Measurements from ENCODE around the gene ZNF700.
A peak's percentile ranks its signal among the peaks of the same experiment; 100 is the strongest.

The ZNF700 gene

DNA sequence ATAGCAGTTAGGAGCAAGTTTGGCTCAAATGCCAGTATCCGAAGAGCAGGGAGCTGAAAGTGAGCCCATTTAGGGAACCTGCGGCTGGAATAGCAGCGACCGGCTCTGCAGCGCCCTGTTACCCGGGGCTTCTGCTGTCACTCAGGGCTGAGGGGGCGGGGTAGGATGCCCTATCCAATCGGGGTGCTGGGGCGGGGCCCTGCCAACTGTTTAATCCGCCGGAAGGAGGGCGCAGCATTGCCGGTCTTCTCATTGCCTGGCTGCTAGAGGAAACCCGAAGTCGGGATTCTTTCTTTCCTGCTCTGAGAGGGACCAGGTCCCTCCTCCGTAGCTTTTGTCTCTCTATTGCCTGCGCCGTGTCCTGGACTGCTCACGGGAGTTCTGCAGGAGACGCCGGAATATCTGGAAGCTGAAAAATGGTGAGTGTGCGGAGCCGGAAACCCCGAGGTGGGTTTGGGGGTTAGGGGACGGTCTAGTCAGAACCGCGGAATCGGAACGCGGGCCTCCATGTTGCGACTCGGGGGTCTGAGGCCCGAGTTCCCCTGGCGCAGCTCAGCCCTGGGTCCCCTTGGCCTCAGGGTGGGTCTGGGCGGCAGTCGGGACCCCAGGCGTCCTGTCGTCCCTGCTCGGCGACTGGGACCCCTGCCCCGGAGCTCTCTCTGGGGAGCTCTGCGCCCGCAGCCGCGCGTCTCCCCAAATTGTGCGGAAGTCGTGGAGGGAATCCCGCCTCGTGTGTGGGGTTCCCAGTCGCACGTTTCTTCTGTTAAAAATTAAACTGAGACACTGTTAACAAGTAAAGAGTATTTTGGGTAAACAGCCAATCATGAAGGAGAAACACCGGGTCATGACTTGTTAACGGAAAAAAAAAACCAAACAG lies 62.7 kb downstream of the ZNF700 start:
- peak overlapping the region; percentile 86 for H3K4me3 ChIP-seq (ENCODE audit: low read depth, low read length)
- H3K4me1 ChIP-seq (ENCODE audit: control insufficient read depth, insufficient read depth, low read length): no peaks in the 10 kb centered on the region
- ChIA-PET CTCF (interaction anchor here (0.6 to 4.2 kb wide), 16 partner anchors 10 to 563 kb away, joined by 3 to 29 read pairs (median 4); partner anchors contain the start of genes ZNF20, ZNF491 and ZNF700), POLR2A (interaction anchor here (0.7 to 2.7 kb wide), 9 partner anchors 63 to 249 kb away, joined by 3 to 8 read pairs (median 3); partner anchors contain the start of genes ZNF136, ZNF20, ZNF491 and ZNF69)
- no peaks in the 10 kb centered on the region for H3K9me3 ChIP-seq (ENCODE audit: control insufficient read depth, insufficient read depth, low read depth, low read length)
- H3K27ac ChIP-seq (ENCODE audit: extremely low read depth, low read depth, low read length): no peak overlapping the region
- no peaks in the 10 kb centered on the region for H3K36me3 ChIP-seq (ENCODE audit: control insufficient read depth in 2 of 2, insufficient read depth in 1 of 2, low read length in 2 of 2)
- TF ChIP-seq ZNF24 (tag by site-specific recombination; IDR thresholded peaks at IDR 0.05): peak; percentile 31; the same call in 1 of the 2 replicates
- TF ChIP-seq ZNF777 (tag by site-specific recombination; IDR thresholded peaks at IDR 0.05; ENCODE audit: borderline replicate concordance): no peak
- TF ChIP-seq ZNF510 (tag by site-specific recombination; IDR thresholded peaks at IDR 0.05; ENCODE audit: insufficient replicate concordance): peak; percentile 28
- TF ChIP-seq HOXD13 (CRISPR knock-in tag; IDR thresholded peaks at IDR 0.05; ENCODE audit: borderline replicate concordance): no peak
- TF ChIP-seq ZBTB7A (tag by site-specific recombination; IDR thresholded peaks at IDR 0.05; ENCODE audit: low read depth): 0 out of 2 replicates have a peak, but pooled peaks have one; percentile 70
- TF ChIP-seq ZBTB8A (tag by site-specific recombination; IDR thresholded peaks at IDR 0.05): peak; percentile 58
- TF ChIP-seq ZNF223 (tag by site-specific recombination; IDR thresholded peaks at IDR 0.05): 0 out of 2 replicates have a peak, but pooled peaks have one; percentile 53
- TF ChIP-seq ZNF175 (tag by site-specific recombination; IDR thresholded peaks at IDR 0.05): no peak
- no peak for TF ChIP-seq ZNF449 (tag by site-specific recombination; IDR thresholded peaks at IDR 0.05)
- no peak for TF ChIP-seq ZNF202 (tag by site-specific recombination; IDR thresholded peaks at IDR 0.05; ENCODE audit: borderline replicate concordance)
- no peak for TF ChIP-seq ZFP3 (tag by site-specific recombination; IDR thresholded peaks at IDR 0.05; ENCODE audit: low read depth)
- TF ChIP-seq SCRT1 (tag by site-specific recombination; IDR thresholded peaks at IDR 0.05; ENCODE audit: borderline replicate concordance): no peak
- TF ChIP-seq, protein P1, sequence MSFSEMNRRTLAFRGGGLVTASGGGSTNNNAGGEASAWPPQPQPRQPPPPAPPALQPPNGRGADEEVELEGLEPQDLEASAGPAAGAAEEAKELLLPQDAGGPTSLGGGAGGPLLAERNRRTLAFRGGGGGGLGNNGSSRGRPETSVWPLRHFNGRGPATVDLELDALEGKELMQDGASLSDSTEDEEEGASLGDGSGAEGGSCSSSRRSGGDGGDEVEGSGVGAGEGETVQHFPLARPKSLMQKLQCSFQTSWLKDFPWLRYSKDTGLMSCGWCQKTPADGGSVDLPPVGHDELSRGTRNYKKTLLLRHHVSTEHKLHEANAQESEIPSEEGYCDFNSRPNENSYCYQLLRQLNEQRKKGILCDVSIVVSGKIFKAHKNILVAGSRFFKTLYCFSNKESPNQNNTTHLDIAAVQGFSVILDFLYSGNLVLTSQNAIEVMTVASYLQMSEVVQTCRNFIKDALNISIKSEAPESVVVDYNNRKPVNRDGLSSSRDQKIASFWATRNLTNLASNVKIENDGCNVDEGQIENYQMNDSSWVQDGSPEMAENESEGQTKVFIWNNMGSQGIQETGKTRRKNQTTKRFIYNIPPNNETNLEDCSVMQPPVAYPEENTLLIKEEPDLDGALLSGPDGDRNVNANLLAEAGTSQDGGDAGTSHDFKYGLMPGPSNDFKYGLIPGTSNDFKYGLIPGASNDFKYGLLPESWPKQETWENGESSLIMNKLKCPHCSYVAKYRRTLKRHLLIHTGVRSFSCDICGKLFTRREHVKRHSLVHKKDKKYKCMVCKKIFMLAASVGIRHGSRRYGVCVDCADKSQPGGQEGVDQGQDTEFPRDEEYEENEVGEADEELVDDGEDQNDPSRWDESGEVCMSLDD (tag by site-specific recombination; IDR thresholded peaks at IDR 0.05): peak; percentile 65
- TF ChIP-seq ZNF341 (tag by site-specific recombination; IDR thresholded peaks at IDR 0.05; ENCODE audit: low read depth): peak; percentile 53; the same call in 1 of the 2 replicates
- TF ChIP-seq ZNF629 (tag by site-specific recombination; IDR thresholded peaks at IDR 0.05): 0 out of 2 replicates have a peak, but pooled peaks have one; percentile 23
- peak; percentile 42; the same call in 1 of the 2 replicates for TF ChIP-seq ZXDB (tag by site-specific recombination; IDR thresholded peaks at IDR 0.05)
- TF ChIP-seq ZNF830 (tag by site-specific recombination; IDR thresholded peaks at IDR 0.05; ENCODE audit: low read depth): no peak
- TF ChIP-seq FEZF1 (tag by site-specific recombination; IDR thresholded peaks at IDR 0.05): no peak
- TF ChIP-seq ZNF623 (tag by site-specific recombination; IDR thresholded peaks at IDR 0.05): no peak
- TF ChIP-seq TCF7L2 (IDR thresholded peaks at IDR 0.05; ENCODE audit: borderline replicate concordance, low read depth, low read length): no peak
- TF ChIP-seq, protein P2, sequence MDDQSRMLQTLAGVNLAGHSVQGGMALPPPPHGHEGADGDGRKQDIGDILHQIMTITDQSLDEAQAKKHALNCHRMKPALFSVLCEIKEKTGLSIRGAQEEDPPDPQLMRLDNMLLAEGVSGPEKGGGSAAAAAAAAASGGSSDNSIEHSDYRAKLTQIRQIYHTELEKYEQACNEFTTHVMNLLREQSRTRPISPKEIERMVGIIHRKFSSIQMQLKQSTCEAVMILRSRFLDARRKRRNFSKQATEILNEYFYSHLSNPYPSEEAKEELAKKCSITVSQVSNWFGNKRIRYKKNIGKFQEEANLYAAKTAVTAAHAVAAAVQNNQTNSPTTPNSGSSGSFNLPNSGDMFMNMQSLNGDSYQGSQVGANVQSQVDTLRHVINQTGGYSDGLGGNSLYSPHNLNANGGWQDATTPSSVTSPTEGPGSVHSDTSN (CRISPR knock-in tag; IDR thresholded peaks at IDR 0.05): no peak
- TF ChIP-seq SP3 (tag by site-specific recombination; IDR thresholded peaks at IDR 0.05): peak; percentile 66
- peak; percentile 90 for TF ChIP-seq ZBTB20 (tag by site-specific recombination; IDR thresholded peaks at IDR 0.05)
- no peak for TF ChIP-seq ZNF174 (tag by site-specific recombination; IDR thresholded peaks at IDR 0.05)
- TF ChIP-seq ZNF366 (tag by site-specific recombination; conservative IDR thresholded peaks at IDR 0.05): peak; percentile 87
- TF ChIP-seq, protein P3, sequence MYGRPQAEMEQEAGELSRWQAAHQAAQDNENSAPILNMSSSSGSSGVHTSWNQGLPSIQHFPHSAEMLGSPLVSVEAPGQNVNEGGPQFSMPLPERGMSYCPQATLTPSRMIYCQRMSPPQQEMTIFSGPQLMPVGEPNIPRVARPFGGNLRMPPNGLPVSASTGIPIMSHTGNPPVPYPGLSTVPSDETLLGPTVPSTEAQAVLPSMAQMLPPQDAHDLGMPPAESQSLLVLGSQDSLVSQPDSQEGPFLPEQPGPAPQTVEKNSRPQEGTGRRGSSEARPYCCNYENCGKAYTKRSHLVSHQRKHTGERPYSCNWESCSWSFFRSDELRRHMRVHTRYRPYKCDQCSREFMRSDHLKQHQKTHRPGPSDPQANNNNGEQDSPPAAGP (tag by site-specific recombination; IDR thresholded peaks at IDR 0.05): peak; percentile 45; the same call in 1 of the 2 replicates
